HG03521 (cell line): ENCODE data around the gene RRP15.

Experiments
- ATAC-seq: cut with Tn5 transposase; IDR thresholded peaks from one replicate; pipeline ENCODE4 v1.9.1; 2021; ENCODE audit warnings: mild to moderate bottlenecking, moderate library complexity; ENCODE audit not compliant: unreplicated experiment

Gene RRP15

DNA sequence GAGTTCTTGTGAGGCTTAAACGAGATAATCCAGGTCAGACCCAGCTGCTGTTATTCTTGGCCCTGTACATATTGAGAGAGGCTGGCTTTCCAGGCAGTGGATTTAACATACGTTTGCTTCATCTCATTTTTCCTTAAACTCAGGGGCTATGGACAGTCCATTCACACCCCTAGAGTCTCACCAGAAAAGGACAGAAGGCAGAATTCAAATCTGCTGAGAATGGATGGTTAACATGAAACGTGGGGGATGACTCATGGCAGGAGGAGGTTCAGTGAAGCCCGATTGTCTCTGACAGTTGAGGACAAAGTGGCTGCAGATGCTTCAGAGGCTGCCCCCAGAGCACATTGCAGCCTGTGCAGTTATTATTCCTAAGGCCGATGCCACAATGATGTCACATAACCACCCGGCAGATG is 99.5 kb downstream of the RRP15 start:
- no peak for ATAC-seq
